GM12891 (cell line): ENCODE measurements around the gene SPSB3.

Source experiments
- POLR2A ChIP-seq: IDR thresholded peaks from 2 replicates; pipeline ENCODE4 v1.6.1; 2011; ENCODE audit warnings: low read depth, low read length, control low read depth
- SPI1 ChIP-seq: IDR thresholded peaks from 2 replicates; pipeline ENCODE4 v1.6.1; 2011; ENCODE audit warnings: low read depth, low read length, control low read depth

DNA sequence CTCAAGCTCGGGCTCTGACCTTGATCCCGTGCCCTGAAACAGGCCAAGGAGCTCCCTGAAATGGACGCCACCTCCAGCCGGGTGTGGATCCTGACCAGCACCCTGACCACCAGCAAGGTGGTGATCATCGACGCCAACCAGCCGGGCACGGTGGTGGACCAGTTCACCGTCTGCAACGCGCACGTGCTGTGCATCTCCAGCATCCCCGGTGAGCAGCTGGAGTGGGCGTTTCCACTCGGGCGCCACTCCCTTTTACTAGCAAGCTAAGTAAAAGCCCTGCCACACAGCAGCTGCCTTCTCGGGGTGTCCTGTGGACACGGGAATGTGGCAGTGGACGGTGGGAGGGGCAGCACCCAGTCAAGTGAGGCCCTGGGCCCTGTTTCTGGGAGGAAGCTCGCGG, 17.4 kb downstream of the SPSB3 start:
- TF ChIP-seq SPI1 (no peak), POLR2A (no peak)
